Keratinocyte (primary cell): ENCODE results near the gene PLEKHH2.
"Not testable (repeated sequence)": the region's sequence is repeated elsewhere in the genome, so short reads cannot be mapped to it uniquely, and the experiment has no call there.

Experiments used
- EZH2 ChIP-seq: IDR thresholded peaks from one replicate; pipeline ENCODE4 v1.6.1; 2012; ENCODE audit warnings: inconsistent platforms, mild to moderate bottlenecking, low read length, moderate library complexity
- TF ChIP-seq, protein P1 (sequence below), 3 experiments: IDR thresholded peaks in 1 of 3; conservative IDR thresholded peaks in 1 of 3; optimal IDR thresholded peaks in 1 of 3; 2 replicates in 2 of 3; 3 replicates in 1 of 3; pipeline versions ENCODE3 to v1.5.1; 2011; ENCODE audit warnings: low read length in 3 of 3, mild to moderate bottlenecking in 3 of 3, moderate library complexity in 2 of 3, control low read depth in 1 of 3, inconsistent platforms in 1 of 3; ENCODE audit not compliant: insufficient read depth in 2 of 3; ENCODE audit errors: extremely low read depth in 1 of 3

DNA sequence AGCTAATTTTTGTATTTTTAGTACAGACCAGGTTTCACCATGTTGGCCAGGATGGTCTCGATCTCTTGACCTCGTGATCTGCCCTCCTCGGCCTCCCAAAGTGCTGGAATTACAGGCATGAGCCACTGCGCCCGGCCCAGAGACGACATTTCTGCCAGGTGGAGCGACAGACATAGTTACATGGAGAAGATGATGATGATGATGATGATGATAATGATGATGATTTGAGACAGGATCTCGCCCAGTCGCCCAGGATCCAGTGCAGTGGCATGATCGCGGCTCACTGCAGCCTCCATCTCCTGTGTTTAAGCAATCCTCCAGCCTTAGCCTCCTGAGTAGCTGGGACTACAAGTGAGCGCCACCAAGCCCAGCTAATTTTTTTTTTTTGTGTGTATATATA, 907 bp upstream of the PLEKHH2 start:
- TF ChIP-seq, protein P1, sequence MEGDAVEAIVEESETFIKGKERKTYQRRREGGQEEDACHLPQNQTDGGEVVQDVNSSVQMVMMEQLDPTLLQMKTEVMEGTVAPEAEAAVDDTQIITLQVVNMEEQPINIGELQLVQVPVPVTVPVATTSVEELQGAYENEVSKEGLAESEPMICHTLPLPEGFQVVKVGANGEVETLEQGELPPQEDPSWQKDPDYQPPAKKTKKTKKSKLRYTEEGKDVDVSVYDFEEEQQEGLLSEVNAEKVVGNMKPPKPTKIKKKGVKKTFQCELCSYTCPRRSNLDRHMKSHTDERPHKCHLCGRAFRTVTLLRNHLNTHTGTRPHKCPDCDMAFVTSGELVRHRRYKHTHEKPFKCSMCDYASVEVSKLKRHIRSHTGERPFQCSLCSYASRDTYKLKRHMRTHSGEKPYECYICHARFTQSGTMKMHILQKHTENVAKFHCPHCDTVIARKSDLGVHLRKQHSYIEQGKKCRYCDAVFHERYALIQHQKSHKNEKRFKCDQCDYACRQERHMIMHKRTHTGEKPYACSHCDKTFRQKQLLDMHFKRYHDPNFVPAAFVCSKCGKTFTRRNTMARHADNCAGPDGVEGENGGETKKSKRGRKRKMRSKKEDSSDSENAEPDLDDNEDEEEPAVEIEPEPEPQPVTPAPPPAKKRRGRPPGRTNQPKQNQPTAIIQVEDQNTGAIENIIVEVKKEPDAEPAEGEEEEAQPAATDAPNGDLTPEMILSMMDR (optimal IDR thresholded peaks at IDR 0.05 in 1 of 3, IDR thresholded peaks at IDR 0.05 in 1 of 3, conservative IDR thresholded peaks at IDR 0.05 in 1 of 3; ENCODE audit: extremely low read depth in 1 of 3, insufficient read depth in 2 of 3, low read length in 3 of 3) = not testable (repeated sequence)
- TF ChIP-seq EZH2 = not testable (repeated sequence)
